Putamen (tissue), 1 donor: ENCODE results near the gene PPP5C.
"Not testable (repeated sequence)": the region's sequence is repeated elsewhere in the genome, so short reads cannot be mapped to it uniquely, and the experiment has no call there.

ENCODE experiments used
- DNase-seq: peaks from one replicate; pipeline ENCODE4 v3.0.0-alpha.2; 2016; ENCODE audit warnings: low spot score

PPP5C gene

GRCh38 chr19:46366620-46367292, 19.9 kb downstream of the PPP5C start:
- no peak for DNase-seq

- no peak for DNase-seq
These were observed 20.5 kb downstream of the PPP5C start for GRCh38 chr19:46367426-46367825.

DNA sequence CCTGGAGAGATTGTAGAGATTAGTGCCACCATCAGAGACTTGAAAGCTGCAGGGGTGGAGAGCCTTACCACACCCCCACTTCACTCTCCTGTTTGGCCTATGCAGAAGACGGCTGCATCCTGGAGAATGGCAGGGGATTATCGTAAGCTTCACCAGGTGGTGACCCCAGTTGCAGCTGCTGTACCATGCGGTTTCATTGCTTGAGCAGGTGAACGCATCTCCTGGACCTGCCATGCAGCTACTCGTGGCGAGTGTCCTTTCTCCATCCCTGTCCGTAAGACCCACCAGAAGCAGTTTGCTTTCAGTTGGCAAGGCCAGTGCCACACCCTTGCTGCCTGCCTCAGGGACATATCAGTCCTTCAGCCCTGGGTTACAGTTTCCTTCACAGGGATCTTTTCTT, 21.2 kb downstream of the PPP5C start:
- no peak for DNase-seq

- DNase-seq, result no peak
These were observed 22.9 kb downstream of the PPP5C start for GRCh38 chr19:46369817-46370216.

DNA sequence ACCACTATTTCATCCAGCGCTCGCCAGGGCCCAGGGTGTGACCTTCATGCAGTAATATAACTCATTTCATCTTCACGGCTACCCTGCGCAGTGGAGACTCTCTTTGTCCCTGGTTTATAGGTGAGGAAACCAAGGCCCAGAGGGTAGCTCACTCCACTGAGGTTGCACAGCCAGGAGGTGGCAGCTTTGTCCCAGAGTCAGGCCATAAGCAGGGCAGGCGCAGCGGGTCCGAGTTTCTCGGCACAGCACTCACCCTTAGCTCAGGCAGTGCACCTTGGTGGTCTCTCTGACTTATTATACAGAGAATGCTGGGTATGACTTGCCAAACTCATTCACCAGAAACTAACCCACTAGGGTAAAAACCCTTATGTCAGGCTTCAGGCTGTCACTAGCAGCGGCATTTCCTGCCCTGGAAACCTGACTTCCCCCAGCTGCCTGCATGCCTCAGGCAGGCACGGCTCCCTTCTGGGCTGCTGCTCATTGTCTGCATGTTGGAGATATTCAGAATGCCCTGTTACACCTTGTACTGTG, 24.5 kb downstream of the PPP5C start:
- DNase-seq, result no peak

GRCh38 chr19:46372901-46373490, 26.1 kb downstream of the PPP5C start:
- DNase-seq, result no peak

DNA sequence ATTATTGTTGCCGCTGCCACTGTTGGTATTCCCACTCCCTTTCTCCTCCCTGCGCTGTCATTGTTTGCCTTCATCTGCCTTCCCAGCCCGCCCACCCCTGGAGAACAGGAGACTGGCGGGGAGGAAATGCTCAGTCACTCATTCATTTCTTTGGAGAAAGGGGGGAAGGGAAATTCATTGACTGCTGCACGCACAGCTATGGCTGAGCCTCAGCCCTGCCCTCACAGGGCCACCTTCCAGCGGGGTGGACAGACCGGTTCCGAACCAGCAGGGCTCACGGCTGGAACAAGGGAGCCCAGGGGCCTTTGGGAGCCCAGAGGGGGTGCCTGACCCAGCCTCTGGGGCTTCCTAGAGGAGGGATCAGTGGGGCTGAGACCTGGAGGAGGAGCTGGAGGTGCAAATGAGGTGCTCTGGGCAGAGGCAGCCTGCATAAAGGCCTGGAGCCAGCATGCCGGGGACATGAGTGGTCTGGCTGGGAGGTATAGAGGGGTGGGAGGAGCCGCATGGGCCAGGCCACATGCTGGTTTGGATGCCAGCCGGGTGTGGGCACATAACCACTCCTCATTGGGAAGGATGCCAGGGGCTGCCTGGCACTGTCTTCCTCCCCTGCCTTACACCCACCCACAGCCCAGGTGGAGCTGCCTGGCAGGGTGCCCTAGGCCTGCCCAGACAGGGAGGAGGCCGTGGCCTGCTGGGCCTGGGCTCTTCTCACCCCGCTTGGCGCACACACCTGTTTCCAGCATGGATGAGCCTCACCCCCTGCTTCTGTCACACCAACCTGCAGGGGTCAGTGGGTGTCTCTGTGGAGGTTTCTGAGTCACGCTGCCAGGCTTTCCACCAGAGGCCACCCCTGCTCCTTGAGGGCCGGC, 26.8 kb downstream of the PPP5C start:
- DNase-seq, result no peak

DNA sequence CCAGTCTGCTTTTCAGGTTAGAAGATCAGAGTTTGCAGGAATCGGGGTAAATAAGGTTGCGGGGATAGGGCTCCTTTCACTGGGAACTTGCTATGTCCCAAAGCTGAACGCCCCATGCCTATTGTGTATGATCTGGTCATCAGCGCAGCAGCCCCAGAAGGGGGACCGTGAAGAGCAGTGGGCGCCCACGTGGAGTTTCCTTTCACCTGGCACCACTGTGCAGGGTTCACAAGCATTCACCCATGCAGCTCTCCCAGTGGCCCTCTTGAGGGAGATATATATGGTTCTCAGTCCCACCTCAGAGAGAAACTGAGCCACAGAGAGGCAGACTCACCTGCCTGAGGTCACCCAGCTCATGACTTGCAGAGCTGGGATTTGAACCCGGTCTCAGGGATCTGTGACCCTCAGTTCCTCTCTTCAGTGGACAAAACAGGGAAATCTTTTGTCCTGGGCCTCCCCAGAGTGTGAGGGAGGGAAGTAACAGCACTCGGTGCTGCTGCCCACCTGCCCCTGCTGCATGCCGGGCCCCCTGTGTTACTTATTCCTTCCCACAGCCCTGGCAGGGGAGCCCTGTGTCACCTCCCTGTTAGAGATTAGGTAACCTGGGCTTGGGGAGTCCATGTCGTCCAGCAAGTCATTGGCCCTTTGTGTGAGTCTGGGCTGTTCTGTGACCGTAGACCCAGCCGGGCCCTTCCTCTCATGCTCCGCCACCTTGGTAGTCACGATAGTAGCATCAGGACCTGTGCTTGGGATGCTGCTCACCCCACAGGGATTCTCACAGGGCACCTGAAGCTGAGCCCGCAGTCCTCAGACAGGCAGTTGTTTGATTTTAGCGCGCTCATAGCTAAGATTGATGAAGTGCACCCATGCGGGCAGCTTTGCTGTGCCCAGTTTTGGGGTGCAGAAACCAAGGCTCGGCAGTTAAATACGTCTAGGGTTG, 27.9 kb downstream of the PPP5C start:
- DNase-seq, result no peak

DNA sequence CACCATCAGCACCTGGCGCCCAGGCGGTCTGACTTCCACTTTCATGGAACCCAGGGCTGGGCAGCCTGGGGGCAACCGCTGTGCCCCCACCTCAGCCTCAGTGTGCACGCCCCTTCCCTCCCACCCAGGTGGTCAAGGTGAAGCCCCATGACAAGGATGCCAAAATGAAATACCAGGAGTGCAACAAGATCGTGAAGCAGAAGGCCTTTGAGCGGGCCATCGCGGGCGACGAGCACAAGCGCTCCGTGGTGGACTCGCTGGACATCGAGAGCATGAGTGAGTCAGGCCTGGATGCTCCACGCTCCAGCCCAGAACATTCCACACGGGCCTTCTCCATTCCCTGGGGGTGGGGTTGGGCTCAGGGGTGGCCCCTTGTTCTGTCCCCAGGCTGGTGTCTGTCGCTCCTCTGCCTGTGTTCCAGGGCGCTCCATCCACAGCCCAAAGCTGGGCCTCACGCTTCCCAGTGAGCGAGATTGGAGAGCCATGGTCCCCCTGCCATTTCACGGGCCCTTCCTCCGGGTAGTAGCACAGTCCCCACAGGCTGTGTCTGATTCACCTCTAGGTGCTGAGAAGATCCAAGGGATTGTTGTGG, 28.7 kb downstream of the PPP5C start:
- not testable (repeated sequence) for DNase-seq

GRCh38 chr19:46376241-46377153, 29.6 kb downstream of the PPP5C start:
- DNase-seq, result no peak

GRCh38 chr19:46378268-46378667, 31.4 kb downstream of the PPP5C start:
- no peak for DNase-seq

- DNase-seq, result no peak
These were observed 33.8 kb downstream of the PPP5C start for GRCh38 chr19:46380690-46381089.

DNA sequence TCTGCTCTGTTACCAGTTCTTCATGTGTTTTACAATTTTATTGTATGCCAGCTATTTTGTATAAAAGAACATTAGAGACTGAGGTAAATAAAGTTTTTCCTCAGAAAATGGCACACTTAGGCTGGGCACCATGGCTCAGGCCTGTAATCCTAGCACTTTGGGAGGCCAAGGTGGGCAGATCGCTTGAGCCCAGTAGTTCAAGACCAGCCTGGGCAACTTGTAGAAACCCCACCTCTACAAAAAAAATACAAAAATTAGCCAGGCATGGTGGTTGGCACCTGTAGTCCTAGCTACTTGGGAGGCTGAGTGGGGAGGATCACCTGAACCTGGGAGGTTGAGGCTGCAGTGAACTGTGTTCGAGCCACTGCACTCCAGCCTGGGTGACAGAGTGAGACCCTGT, 34.5 kb downstream of the PPP5C start:
- DNase-seq, result no peak

DNA sequence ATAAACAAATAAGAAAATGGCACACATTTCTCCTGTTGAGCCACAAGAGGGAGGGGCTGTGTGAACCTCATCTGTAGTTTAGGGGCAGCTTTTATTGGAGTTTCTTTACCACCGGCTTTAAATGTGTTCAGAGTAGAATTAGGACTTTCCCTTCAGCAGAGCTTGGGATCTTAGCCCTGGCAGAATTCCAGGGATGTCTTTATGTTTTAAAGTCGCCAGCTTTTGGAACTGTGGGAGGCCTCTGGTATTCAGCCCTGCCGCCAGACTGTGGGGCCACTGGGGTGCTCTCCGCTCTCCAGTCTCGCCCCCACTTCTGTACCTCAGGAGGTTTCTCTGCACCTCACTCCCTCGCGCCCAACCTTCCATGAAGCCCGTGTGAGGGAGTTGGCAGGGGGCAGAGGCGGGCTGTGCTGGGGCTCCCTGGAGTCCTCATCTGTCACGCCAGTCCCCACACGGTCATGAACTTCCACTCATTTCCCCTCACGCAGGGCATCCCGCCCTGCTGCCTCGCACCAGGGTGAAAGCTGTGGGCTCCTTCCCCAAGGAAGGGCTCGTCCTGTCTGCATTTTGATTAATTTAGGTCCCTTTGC, 35.0 kb downstream of the PPP5C start:
- no peak for DNase-seq

- no peak for DNase-seq
These were observed 36.4 kb downstream of the PPP5C start for GRCh38 chr19:46383171-46383815.

DNA sequence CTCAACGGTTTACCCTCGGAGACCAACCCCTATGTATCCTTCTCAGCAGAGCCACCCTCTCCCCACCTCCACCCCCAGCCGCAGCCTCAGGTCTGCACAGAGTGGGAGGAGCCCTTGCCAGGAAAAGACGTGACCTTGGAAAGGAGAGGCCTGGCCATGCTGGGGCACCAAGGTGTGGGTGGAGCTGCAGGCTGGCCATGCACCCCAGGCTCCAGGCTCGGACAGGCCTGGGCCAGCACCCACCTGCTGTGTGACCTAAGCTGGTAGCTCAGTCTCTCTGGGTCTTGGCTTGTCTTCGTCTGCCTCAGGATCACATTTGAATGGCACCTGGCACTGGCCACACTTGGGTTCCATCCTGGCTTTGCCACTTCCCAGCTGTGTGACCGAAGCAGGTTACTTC, 37.0 kb downstream of the PPP5C start:
- no peak for DNase-seq

DNA sequence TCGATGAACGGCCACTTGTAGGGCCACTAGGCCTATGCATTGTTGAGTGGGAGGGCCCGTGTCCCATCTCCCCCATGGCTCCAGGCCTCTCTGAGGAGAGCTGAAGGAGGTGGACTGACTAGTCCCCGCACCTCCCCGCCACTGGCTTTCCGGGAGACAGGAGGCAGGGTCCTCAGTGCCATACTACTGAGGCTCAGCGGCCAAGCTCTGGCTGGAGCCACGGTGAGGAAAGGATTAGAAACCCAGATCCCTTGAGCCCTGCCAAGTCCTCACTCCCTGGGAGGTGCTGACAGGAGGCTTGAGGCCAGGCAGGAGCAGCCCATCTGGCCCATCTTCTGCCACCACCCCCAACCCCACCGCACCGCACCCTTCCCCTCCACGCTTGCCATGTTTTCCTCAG, 37.5 kb downstream of the PPP5C start:
- no peak for DNase-seq

GRCh38 chr19:46385636-46386035, 38.7 kb downstream of the PPP5C start:
- DNase-seq, result no peak

- DNase-seq, result no peak
These were observed 39.3 kb downstream of the PPP5C start for GRCh38 chr19:46386151-46386550.
